GM19463 (cell line): ENCODE measurements around the gene SMG6.

ENCODE experiments used
- ATAC-seq: cut with Tn5 transposase; IDR thresholded peaks from one replicate; pipeline ENCODE4 v1.9.1; 2021; ENCODE audit warnings: mild to moderate bottlenecking, moderate library complexity; ENCODE audit not compliant: unreplicated experiment

The SMG6 gene

GRCh38 chr17:2054262-2054511 lies 249.4 kb downstream of the SMG6 start:
- ATAC-seq = no peak

GRCh38 chr17:2053380-2054261 lies 250.0 kb downstream of the SMG6 start:
- no peak for ATAC-seq

- ATAC-seq = no peak
Measured at GRCh38 chr17:2051933-2052559, 251.5 kb downstream of the SMG6 start.

GRCh38 chr17:2051061-2051932 lies 252.3 kb downstream of the SMG6 start:
- ATAC-seq = no peak

- ATAC-seq = no peak
Measured at GRCh38 chr17:2050300-2051060, 253.1 kb downstream of the SMG6 start.

- peak; percentile 57 for ATAC-seq
Measured at GRCh38 chr17:2049333-2050299, 254.0 kb downstream of the SMG6 start.

GRCh38 chr17:2048805-2049204 lies 254.8 kb downstream of the SMG6 start:
- ATAC-seq = no peak

- no peak for ATAC-seq
Measured at GRCh38 chr17:2047590-2047989, 256.0 kb downstream of the SMG6 start.

- ATAC-seq = no peak
Measured at GRCh38 chr17:2044263-2044894, 259.2 kb downstream of the SMG6 start.

GRCh38 chr17:2043785-2044184 lies 259.8 kb downstream of the SMG6 start:
- ATAC-seq = no peak

- no peak for ATAC-seq
Measured at GRCh38 chr17:2042933-2043332, 260.7 kb downstream of the SMG6 start.

GRCh38 chr17:2042390-2042847 lies 261.2 kb downstream of the SMG6 start:
- no peak for ATAC-seq

GRCh38 chr17:2041561-2042389 lies 261.8 kb downstream of the SMG6 start, which contains the start of gene OVCA2:
Gene OVCA2 (plus strand): TSS chr17:2042022. CDS start chr17:2042048, 26 bp downstream.
- peak; percentile 93 for ATAC-seq

- no peak for ATAC-seq
Measured at GRCh38 chr17:2040942-2041560, 262.5 kb downstream of the SMG6 start.

GRCh38 chr17:2040219-2040827 lies 263.3 kb downstream of the SMG6 start:
- no peak for ATAC-seq

- ATAC-seq = no peak
Measured at GRCh38 chr17:2037155-2037554, 266.4 kb downstream of the SMG6 start.
